Caco-2 (cell line): Measurements from ENCODE around the gene NTF3. TPM values are rescaled to one million over a fixed set of nuclear protein-coding genes. Genes with fewer than 3 reads are reported as not detected.

Source experiments
- BruUV-seq: library from RNA; stranded (reverse); fragments of 400-500 nt; replicated peaks from 2 replicates; lab custom pipeline; 2021; lab: Mats Ljungman, UMichigan
- CTCF ChIA-PET: fragments of 300-600 bp; sonication (Branson Sonifier 250); formaldehyde crosslinking; loops from one replicate; lab custom pipeline; 2022; ENCODE audit warnings: antibody characterized with exemption; lab: Charles Lee
- POLR2A ChIA-PET: fragments of 300-600 bp; sonication (Branson Sonifier 250); formaldehyde crosslinking; loops from one replicate; lab custom pipeline; 2022; ENCODE audit warnings: antibody characterized with exemption; lab: Charles Lee
- DNase-seq, 2 experiments: peaks; one replicate each; pipeline versions ENCODE4 v3.0.0 to v3.0.0-alpha.2; 2020 to 2022
- H3K27me3 ChIP-seq: replicated peaks from 2 replicates; pipeline ENCODE4 v1.6.0; 2011; ENCODE audit warnings: low read length; ENCODE audit not compliant: control insufficient read depth, insufficient read depth
- H3K36me3 ChIP-seq: 2 replicates; pipeline ENCODE4 v1.5.1; 2011; ENCODE audit warnings: low read length; ENCODE audit not compliant: control insufficient read depth, insufficient read depth
- H3K4me1 ChIP-seq: fragments of 250-450 bp; sonication (Bioruptor Pico); 2 replicates; pipeline ENCODE4 v1.5.1; 2020; ENCODE audit warnings: mild to moderate bottlenecking
- H3K4me3 ChIP-seq: 2 replicates; pipeline ENCODE4 v1.5.1; 2011; ENCODE audit warnings: low read depth, mild to moderate bottlenecking, control low read depth, low read length
- H3K9me3 ChIP-seq: fragments of 250-450 bp; sonication (Bioruptor Pico); 2 replicates; pipeline ENCODE4 v1.5.1; 2020; ENCODE audit warnings: mild to moderate bottlenecking, moderate library complexity
- H3K27ac Mint-ChIP-seq: one replicate; pipeline ENCODE4 v1.8.0; 2022; ENCODE audit warnings: mixed read lengths; ENCODE audit not compliant: unreplicated experiment
- H3K27me3 Mint-ChIP-seq: one replicate; pipeline ENCODE4 v1.8.0; 2022; ENCODE audit warnings: mixed read lengths; ENCODE audit not compliant: insufficient read depth, unreplicated experiment
- H3K36me3 Mint-ChIP-seq: one replicate; pipeline ENCODE4 v1.8.0; 2022; ENCODE audit warnings: mild to moderate bottlenecking, mixed read lengths; ENCODE audit not compliant: insufficient read depth, unreplicated experiment
- H3K4me1 Mint-ChIP-seq: one replicate; pipeline ENCODE4 v1.8.0; 2022; ENCODE audit warnings: low read depth, mixed read lengths; ENCODE audit not compliant: unreplicated experiment
- H3K4me3 Mint-ChIP-seq: one replicate; pipeline ENCODE4 v1.8.0; 2022; ENCODE audit warnings: mild to moderate bottlenecking, moderate library complexity, mixed read lengths; ENCODE audit not compliant: unreplicated experiment
- H3K9me3 Mint-ChIP-seq: one replicate; pipeline ENCODE4 v1.8.0; 2022; ENCODE audit warnings: mixed read lengths; ENCODE audit not compliant: unreplicated experiment
- CTCF ChIP-seq, 2 experiments: fragments of 200-600 bp in 1 of 2; IDR thresholded peaks; 1 replicate in 1 of 2; 2 replicates in 1 of 2; pipeline versions ENCODE4 v1.5.1 to v1.8.0; 2011 to 2022; ENCODE audit warnings: antibody characterized with exemption in 1 of 2, control low read depth in 1 of 2, inconsistent platforms in 1 of 2, low read depth in 1 of 2, low read length in 1 of 2, mild to moderate bottlenecking in 1 of 2, moderate library complexity in 1 of 2; ENCODE audit not compliant: insufficient read depth in 1 of 2, severe bottlenecking in 1 of 2, unreplicated experiment in 1 of 2
- intact Hi-C: fragments of 100-400 bp; cut with micrococcal nuclease; formaldehyde crosslinking; loops from one replicate; pipeline ENCODE4 v1.10.0; 2022; ENCODE audit not compliant: unreplicated experiment
- total RNA-seq: library from RNA; stranded (reverse); gene quantifications from 2 replicates; pipeline ENCODE4 v1.2.3, GENCODE V29; 2022

NTF3 gene
- total RNA-seq, 1 experiment from 2014 or later, result 5.3 TPM

GRCh38 chr12:5466521-5466960, 34.6 kb downstream of the NTF3 start:
- Mint-ChIP-seq H3K9me3 (no peaks in the 10 kb centered on the region), H3K4me3 (no peak overlapping the region), H3K27ac (no peak overlapping the region), H3K27me3 (no peaks in the 10 kb centered on the region), H3K4me1 (peaks cover 8% of the 10 kb centered on the region), H3K36me3 (no peaks in the 10 kb centered on the region)
- ChIA-PET POLR2A (no interaction called here), CTCF (no interaction called here)
- Histone ChIP-seq H3K4me1 (no peaks in the 10 kb centered on the region), H3K4me3 (no peak overlapping the region), H3K27me3 (no peaks in the 10 kb centered on the region), H3K36me3 (no peaks in the 10 kb centered on the region; the same call in 1 of the 2 replicates), H3K9me3 (no peaks in the 10 kb centered on the region)
- no peak for DNase-seq
- no TSS peak for BruUV-seq
- no peak for TF ChIP-seq CTCF (IDR thresholded peaks at IDR 0.05; ENCODE audit: insufficient read depth in 1 of 2, low read depth in 1 of 2, low read length in 1 of 2, severe bottlenecking in 1 of 2, unreplicated experiment in 1 of 2)
- intact Hi-C loops, result no loop called here

GRCh38 chr12:5467931-5468330, 36.0 kb downstream of the NTF3 start:
- no peak overlapping the region for H3K27ac Mint-ChIP-seq
- intact Hi-C loops, result no loop called here
- TF ChIP-seq CTCF (IDR thresholded peaks at IDR 0.05; ENCODE audit: insufficient read depth in 1 of 2, low read depth in 1 of 2, low read length in 1 of 2, severe bottlenecking in 1 of 2, unreplicated experiment in 1 of 2), result no peak

GRCh38 chr12:5470221-5470620, 38.3 kb downstream of the NTF3 start:
- TF ChIP-seq CTCF (IDR thresholded peaks at IDR 0.05; ENCODE audit: insufficient read depth in 1 of 2, low read depth in 1 of 2, low read length in 1 of 2, severe bottlenecking in 1 of 2, unreplicated experiment in 1 of 2), result no peak
- H3K36me3 ChIP-seq, result no peaks in the 10 kb centered on the region
- intact Hi-C loops, result no loop called here
- no peak overlapping the region for H3K4me3 ChIP-seq
- Mint-ChIP-seq H3K9me3 (no peaks in the 10 kb centered on the region), H3K4me1 (no peaks in the 10 kb centered on the region), H3K4me3 (no peak overlapping the region), H3K27ac (no peak overlapping the region), H3K27me3 (no peaks in the 10 kb centered on the region), H3K36me3 (peaks cover 5% of the 10 kb centered on the region)
- no TSS peak for BruUV-seq
- H3K9me3 ChIP-seq, result no peaks in the 10 kb centered on the region
- CTCF ChIA-PET, result no interaction called here
- DNase-seq, result no peak
- POLR2A ChIA-PET, result no interaction called here
- no peaks in the 10 kb centered on the region for H3K27me3 ChIP-seq
- H3K4me1 ChIP-seq, result no peaks in the 10 kb centered on the region

More at GRCh38 chr12:5467931-5468330, 36.0 kb downstream of the NTF3 start:
- no peaks in the 10 kb centered on the region for H3K27me3 ChIP-seq
- H3K9me3 ChIP-seq, result no peaks in the 10 kb centered on the region
- CTCF ChIA-PET, result no interaction called here
- H3K36me3 ChIP-seq, result no peaks in the 10 kb centered on the region
- Mint-ChIP-seq H3K4me3 (no peak overlapping the region), H3K27me3 (no peaks in the 10 kb centered on the region), H3K4me1 (peaks cover 4% of the 10 kb centered on the region), H3K36me3 (peaks cover 2% of the 10 kb centered on the region), H3K9me3 (no peaks in the 10 kb centered on the region)
- POLR2A ChIA-PET, result no interaction called here
- H3K4me3 ChIP-seq, result no peak overlapping the region
- DNase-seq, result no peak
- no TSS peak for BruUV-seq
- H3K4me1 ChIP-seq, result no peaks in the 10 kb centered on the region
